ENCODE measurements around the gene PRR36.

DNA sequence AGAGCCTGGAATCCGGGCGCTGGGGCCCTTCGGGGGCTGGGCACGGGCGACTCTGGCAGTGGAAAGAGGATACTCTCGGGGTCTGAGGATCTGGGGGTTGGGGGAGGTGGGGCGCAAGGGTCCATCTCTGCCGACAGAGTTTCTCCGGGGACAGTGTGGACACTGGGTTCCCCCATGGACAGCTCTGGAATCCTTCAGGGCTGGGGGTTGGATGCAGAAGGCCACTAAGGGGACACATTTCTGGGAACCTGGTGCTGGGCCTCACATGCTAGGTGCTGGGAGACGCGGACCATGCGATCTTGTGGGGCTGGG is 42.7 kb upstream of the PRR36 start:
- TF ChIP-seq, protein P1, sequence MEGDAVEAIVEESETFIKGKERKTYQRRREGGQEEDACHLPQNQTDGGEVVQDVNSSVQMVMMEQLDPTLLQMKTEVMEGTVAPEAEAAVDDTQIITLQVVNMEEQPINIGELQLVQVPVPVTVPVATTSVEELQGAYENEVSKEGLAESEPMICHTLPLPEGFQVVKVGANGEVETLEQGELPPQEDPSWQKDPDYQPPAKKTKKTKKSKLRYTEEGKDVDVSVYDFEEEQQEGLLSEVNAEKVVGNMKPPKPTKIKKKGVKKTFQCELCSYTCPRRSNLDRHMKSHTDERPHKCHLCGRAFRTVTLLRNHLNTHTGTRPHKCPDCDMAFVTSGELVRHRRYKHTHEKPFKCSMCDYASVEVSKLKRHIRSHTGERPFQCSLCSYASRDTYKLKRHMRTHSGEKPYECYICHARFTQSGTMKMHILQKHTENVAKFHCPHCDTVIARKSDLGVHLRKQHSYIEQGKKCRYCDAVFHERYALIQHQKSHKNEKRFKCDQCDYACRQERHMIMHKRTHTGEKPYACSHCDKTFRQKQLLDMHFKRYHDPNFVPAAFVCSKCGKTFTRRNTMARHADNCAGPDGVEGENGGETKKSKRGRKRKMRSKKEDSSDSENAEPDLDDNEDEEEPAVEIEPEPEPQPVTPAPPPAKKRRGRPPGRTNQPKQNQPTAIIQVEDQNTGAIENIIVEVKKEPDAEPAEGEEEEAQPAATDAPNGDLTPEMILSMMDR (IDR thresholded peaks at IDR 0.05): no peak
- TF ChIP-seq EZH2 (IDR thresholded peaks at IDR 0.05; ENCODE audit: borderline replicate concordance, insufficient read depth, low read depth, low read length, poor library complexity, severe bottlenecking): no peak
